GM13977 (cell line): ENCODE data around the gene TECPR1.

Experiments
- DNase-seq: peaks from one replicate; pipeline ENCODE4 v3.0.0; 2012; ENCODE audit warnings: low spot score
- in situ Hi-C: fragments of 300-500 bp; cut with MboI; formaldehyde crosslinking; loops from one replicate; pipeline ENCODE4 v1.12.0; 2022; ENCODE audit warnings: low sequenced_read_pairs, low pct_unique_long_range_greater_than_20kb, mixed read lengths, inconsistent platforms; ENCODE audit not compliant: unreplicated experiment
- TF ChIP-seq, protein P1 (sequence below): IDR thresholded peaks from 2 replicates; pipeline ENCODE4 v1.5.1; 2012; ENCODE audit warnings: mild to moderate bottlenecking, control low read depth; ENCODE audit not compliant: insufficient read depth; ENCODE audit errors: extremely low read depth, missing control alignments

TECPR1 gene

DNA sequence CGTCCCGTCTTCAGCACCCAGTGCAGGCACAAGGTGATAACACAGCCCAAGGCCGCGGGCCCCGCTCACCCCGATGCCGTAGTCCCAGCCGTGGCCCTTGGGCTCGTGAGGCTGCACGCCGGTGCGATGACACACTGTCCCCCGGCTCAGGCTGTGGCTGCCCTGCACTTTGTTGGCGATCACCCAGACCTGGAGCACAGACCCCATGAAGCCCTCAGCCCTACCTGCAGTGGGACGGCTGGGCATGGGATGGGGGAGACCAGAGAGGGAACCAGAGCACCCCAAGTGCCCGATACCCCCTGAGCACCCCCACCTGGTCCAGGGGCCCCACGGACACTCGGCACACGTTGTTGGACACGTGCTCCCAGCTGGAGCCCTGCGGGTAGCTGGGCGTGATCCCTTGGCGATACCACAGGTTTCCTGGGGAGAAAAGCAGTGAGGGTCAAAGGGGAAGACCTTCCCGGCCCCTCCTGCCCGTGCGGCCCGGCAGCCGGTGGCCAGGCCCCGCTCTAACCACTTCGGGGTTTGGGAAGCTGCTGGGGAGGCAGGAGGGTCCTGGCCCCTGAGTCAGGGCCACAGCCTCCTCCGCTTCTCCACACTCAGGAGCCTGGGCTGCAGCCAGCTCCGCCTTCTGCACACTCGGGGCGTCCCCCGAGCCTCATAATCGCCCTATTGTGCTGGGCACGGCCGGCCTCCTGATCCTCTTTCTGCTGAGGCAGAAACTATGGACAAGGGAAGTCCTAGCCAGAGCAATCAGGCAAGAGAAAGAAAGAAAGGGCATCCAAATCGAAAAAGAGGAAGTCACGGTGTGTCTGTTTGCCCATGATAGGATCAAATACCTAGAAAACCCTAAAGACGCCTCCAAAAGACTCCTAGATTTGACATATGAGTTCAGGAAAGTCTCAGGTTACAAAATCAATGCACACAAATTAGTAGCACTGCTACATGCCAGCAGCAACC lies 34.1 kb downstream of the TECPR1 start:
- TF ChIP-seq, protein P1, sequence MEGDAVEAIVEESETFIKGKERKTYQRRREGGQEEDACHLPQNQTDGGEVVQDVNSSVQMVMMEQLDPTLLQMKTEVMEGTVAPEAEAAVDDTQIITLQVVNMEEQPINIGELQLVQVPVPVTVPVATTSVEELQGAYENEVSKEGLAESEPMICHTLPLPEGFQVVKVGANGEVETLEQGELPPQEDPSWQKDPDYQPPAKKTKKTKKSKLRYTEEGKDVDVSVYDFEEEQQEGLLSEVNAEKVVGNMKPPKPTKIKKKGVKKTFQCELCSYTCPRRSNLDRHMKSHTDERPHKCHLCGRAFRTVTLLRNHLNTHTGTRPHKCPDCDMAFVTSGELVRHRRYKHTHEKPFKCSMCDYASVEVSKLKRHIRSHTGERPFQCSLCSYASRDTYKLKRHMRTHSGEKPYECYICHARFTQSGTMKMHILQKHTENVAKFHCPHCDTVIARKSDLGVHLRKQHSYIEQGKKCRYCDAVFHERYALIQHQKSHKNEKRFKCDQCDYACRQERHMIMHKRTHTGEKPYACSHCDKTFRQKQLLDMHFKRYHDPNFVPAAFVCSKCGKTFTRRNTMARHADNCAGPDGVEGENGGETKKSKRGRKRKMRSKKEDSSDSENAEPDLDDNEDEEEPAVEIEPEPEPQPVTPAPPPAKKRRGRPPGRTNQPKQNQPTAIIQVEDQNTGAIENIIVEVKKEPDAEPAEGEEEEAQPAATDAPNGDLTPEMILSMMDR, result no peak
- peak; percentile 45 for DNase-seq
- in situ Hi-C loops, result no loop called here

- DNase-seq, result no peak
- TF ChIP-seq, protein P1, result no peak
- in situ Hi-C loops, result no loop called here
These were observed 35.0 kb downstream of the TECPR1 start for GRCh38 chr7:98216941-98217622.

DNA sequence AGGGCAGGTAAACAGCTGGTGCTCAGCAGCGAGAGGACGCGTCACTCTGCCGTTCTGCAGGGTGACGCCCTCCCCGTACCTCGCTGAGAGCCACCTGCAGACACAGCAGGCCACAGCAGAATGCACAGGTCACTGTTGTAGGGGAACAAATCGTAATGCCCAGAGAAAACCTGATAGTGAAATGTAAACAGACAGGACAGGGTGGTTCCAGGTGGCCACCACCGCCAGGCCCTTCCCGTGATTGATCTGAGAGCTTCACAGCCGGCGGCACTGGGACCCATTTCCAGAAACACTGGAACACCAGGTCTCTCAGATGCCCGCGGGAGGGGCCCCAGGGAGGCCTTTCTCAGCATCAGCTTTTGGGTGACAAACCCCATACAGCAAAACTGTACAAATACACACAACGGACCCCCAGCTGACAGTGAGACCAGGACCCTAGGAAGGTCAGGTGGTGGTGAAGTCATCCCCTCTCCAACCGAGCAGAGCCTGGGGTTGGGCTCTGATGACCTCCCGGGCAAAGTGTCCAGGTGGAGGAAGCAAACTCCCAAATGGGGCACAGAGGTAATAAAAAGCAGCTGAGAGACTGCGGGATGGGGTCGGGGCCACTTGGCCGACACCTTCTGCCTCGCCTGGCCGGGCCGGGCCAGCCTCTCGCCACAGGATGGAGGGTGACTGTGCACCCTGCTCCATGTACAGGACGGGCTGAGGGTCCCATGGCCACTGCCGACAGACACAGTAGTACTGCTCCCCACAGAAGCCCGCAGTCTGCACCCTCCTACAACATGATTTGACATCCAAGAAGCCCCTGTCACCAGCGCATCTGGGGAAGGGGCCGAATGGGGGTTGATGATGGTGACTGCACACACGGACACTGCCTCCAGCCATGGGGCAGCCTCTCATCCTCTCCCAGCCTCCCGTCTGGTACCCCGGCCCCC lies 36.2 kb downstream of the TECPR1 start:
- no peak for DNase-seq
- in situ Hi-C loops, result no loop called here
- TF ChIP-seq, protein P1, result no peak

DNA sequence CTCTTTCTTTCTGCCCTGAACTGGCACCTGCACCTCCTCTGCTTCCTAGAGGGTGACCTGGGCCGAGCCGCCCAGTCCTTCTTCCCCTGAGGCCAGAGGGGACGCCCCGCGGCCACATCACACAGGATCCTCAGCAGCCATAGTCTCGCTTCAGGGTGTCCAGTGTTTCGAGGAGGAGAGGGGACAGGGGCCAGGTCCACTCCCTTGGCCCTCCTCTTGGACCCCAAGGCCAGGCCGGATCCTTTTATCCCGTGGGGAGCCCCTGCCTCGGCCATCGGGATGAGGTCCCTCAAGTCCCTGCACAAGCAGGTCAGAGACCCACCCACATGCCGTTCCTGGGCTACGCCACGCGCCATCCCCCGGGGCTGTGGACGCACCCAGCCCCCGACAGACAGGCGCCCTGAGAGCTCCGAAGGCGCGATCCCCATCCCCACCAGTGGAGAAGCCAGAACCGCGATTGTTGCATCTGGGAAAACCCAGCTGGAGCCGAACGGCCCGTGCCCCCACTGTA lies 37.2 kb downstream of the TECPR1 start:
- DNase-seq, result peak; percentile 30
- in situ Hi-C loops, result no loop called here
- TF ChIP-seq, protein P1, result no peak

DNA sequence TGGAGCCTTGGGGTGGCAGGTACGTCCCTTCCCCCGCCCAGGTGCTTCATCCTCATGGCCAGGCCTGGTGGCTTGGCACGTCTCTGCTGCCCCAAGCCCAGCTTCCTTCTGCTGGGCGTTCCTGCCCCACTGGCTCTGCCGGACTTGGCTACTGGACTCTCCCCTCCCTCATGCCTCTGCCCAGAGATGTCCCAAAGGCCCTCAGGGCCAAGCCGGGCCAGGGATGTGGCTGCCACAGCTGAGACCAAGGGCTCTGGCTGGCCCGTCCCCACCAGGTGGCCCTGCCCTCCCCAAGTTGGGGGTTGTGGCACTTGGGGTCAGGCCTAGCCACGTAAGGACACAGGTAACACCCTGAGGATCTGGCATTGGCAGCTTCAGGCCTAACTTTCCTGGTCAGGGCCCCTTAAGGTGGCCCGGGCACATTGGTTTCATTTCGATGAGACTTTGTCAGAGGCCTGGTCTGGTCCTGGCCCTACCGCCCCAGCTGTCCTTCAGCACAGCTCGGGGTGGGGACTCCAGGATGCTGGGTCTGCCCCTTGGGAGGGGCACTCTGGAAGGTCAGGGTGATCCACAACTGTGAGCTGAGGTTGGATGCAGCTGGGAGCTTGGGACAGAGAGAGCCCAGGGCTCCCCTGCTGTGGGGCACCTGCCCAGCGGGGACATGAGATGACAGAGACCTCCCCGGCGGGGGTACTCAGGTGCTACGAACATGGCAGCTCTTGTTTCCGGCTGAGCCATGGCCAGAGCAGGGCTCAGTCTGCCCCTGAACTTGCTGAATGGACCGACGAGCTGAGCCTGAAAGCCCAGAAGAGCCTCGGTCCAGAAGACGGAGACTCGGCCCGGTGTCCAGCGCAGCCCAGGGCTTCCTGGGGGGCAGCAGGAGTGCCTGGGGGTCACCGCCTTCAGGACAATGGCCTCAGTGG lies 37.9 kb downstream of the TECPR1 start:
- peak; percentile 48 for DNase-seq
- in situ Hi-C loops, result no loop called here
- TF ChIP-seq, protein P1, result no peak
